NCI-H1092 treated with DMSO at 0.1 percent for 48 hours (cell line): ENCODE measurements around the gene MTIF2.
"Not testable (repeated sequence)": the region's sequence is repeated elsewhere in the genome, so short reads cannot be mapped to it uniquely, and the experiment has no call there.

Source experiments
- DNase-seq: peaks from one replicate; lab custom pipeline; 2025; lab: John Stamatoyannopoulos, UW

MTIF2 gene

GRCh38 chr2:55268907-55269644 lies at the start of gene MTIF2:
Gene MTIF2 (minus strand): TSS chr2:55269231. CDS start chr2:55263858, 5,373 bp downstream.
- peak; percentile 86 for DNase-seq

GRCh38 chr2:55314985-55315384 lies 46.0 kb upstream of the MTIF2 start:
- no peak for DNase-seq

GRCh38 chr2:55311444-55311870 lies 42.4 kb upstream of the MTIF2 start:
- no peak for DNase-seq

- DNase-seq: no peak
Observed at GRCh38 chr2:55309446-55309845, 40.4 kb upstream of the MTIF2 start.

- DNase-seq: no peak
Observed at GRCh38 chr2:55302241-55302640, 33.2 kb upstream of the MTIF2 start.

- DNase-seq: no peak
Observed at GRCh38 chr2:55301277-55301676, 32.2 kb upstream of the MTIF2 start.

GRCh38 chr2:55296393-55296792 lies 27.4 kb upstream of the MTIF2 start:
- no peak for DNase-seq

GRCh38 chr2:55283083-55283482 lies 14.1 kb upstream of the MTIF2 start:
- no peak for DNase-seq

- peak; percentile 82 for DNase-seq
Observed at GRCh38 chr2:55282110-55282917, 13.3 kb upstream of the MTIF2 start.

- not testable (repeated sequence) for DNase-seq
Observed at GRCh38 chr2:55280851-55281546, 12.0 kb upstream of the MTIF2 start.

- not testable (repeated sequence) for DNase-seq
Observed at GRCh38 chr2:55279859-55280424, 10.9 kb upstream of the MTIF2 start.

- not testable (repeated sequence) for DNase-seq
Observed at GRCh38 chr2:55279214-55279835, 10.3 kb upstream of the MTIF2 start.

GRCh38 chr2:55277310-55277709 lies 8.3 kb upstream of the MTIF2 start:
- DNase-seq: no peak

GRCh38 chr2:55274346-55274745 lies 5.3 kb upstream of the MTIF2 start:
- DNase-seq: not testable (repeated sequence)

- DNase-seq: no peak
Observed at GRCh38 chr2:55269645-55269990, 587 bp upstream of the MTIF2 start.

- no peak for DNase-seq
Observed at GRCh38 chr2:55268288-55268906, 634 bp downstream of the MTIF2 start.

GRCh38 chr2:55259586-55259985 lies 9.4 kb downstream of the MTIF2 start:
- DNase-seq: not testable (repeated sequence)

GRCh38 chr2:55252832-55253231 lies 16.2 kb downstream of the MTIF2 start:
- no peak for DNase-seq

GRCh38 chr2:55247025-55247424 lies 22.0 kb downstream of the MTIF2 start:
- DNase-seq: no peak

- no peak for DNase-seq
Observed at GRCh38 chr2:55245411-55245810, 23.6 kb downstream of the MTIF2 start.

GRCh38 chr2:55242617-55243016 lies 26.4 kb downstream of the MTIF2 start:
- DNase-seq: no peak
